Hepatocyte (in vitro differentiated cells): ENCODE measurements around the gene GNG11.

Experiments used
- CTCF ChIP-seq: fragments of 200-600 bp; sonication (generic); IDR thresholded peaks from 2 replicates; pipeline ENCODE4 v1.5.1; 2016; ENCODE audit warnings: antibody characterized with exemption, mild to moderate bottlenecking; ENCODE audit not compliant: poor library complexity
- EZH2 ChIP-seq: fragments of 200-600 bp; sonication (generic); IDR thresholded peaks from 2 replicates; pipeline ENCODE4 v1.6.1; 2016; ENCODE audit warnings: antibody characterized with exemption, mild to moderate bottlenecking, borderline replicate concordance

DNA sequence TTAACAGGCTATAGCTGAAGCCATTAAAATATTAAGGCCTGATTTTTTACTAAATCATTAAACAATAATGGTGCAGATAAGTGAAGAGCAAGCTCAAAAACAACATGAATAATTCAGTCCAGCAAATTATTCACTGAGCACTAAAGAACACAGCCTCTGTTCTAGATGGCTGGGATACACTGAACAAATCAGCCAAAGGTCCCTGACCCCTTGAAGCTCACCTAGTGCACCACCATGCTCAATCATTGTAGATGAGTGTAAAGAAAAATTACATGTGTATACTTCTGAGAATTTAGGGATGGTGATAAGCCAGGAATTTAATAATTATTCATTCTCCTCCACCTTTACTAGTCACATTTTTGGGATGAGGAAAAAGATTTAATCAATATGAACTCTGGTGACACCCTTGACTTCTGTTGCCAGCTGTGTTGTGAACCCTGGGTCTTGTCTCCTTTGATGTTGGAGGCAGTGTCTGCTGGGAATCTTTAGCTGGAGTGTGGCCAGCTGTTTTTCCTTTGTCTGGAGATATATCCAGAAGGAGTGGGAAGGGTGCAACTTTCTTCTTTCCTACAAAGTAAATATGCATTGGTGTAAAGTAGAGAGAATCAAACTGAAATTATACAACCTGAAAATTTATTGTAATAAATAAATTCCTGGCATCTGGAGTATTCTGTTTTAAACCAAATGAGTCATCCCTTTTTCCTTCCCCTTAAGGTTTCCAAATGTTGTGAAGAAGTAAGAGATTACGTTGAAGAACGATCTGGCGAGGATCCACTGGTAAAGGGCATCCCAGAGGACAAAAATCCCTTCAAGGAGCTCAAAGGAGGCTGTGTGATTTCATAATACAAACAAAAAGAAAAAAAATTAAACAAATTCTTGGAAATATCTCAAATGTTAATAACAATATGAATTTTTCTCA lies 11.2 kb upstream of the GNG11 start:
- TF ChIP-seq CTCF (no peak), EZH2 (no peak)
